Fibroblast of villous mesenchyme (primary cell): ENCODE measurements around the gene TMEM270. TPM values are rescaled to one million over a fixed set of nuclear protein-coding genes. Genes with fewer than 3 reads are reported as not detected.

Source experiments
- DNase-seq: peaks from one replicate; pipeline ENCODE4 v3.0.0-alpha.2; 2010; ENCODE audit warnings: low read depth
- H3K4me3 ChIP-seq: 2 replicates; pipeline ENCODE4 v1.5.1; 2011; ENCODE audit warnings: low read depth, mild to moderate bottlenecking, low read length
- CTCF ChIP-seq: IDR thresholded peaks from 2 replicates; pipeline ENCODE4 v1.5.1; 2012; ENCODE audit warnings: low read depth, mild to moderate bottlenecking, low read length; ENCODE audit not compliant: insufficient read depth
- total RNA-seq: library from RNA; depleted of rRNA; stranded (reverse); fragments of >200 nt; gene quantifications from 2 replicates; pipeline ENCODE4 v1.2.3, GENCODE V29; 2012

TMEM270 gene
- total RNA-seq, 1 donor: not detected

GRCh38 chr7:73890555-73891147 lies 29.7 kb downstream of the TMEM270 start:
- no peak for TF ChIP-seq CTCF
- DNase-seq: no peak
- no peak overlapping the region for H3K4me3 ChIP-seq

- TF ChIP-seq CTCF: peak; percentile 13
- no peak overlapping the region for H3K4me3 ChIP-seq
- peak; percentile 53 for DNase-seq
Observed at GRCh38 chr7:73891178-73891885, 30.4 kb downstream of the TMEM270 start.

- H3K4me3 ChIP-seq: no peak overlapping the region
- DNase-seq: peak; percentile 42
- TF ChIP-seq CTCF: no peak
Observed at GRCh38 chr7:73892003-73892999, 31.3 kb downstream of the TMEM270 start.

GRCh38 chr7:73893342-73894101 lies 32.6 kb downstream of the TMEM270 start:
- no peak overlapping the region for H3K4me3 ChIP-seq
- no peak for TF ChIP-seq CTCF
- no peak for DNase-seq

GRCh38 chr7:73894166-73894565 lies 33.2 kb downstream of the TMEM270 start:
- no peak for DNase-seq
- no peak for TF ChIP-seq CTCF
- H3K4me3 ChIP-seq: no peak overlapping the region
